Dedifferentiated amniotic fluid mesenchymal stem cell (primary cell): ENCODE data around the gene IGSF3.
"Not testable (repeated sequence)": the region's sequence is repeated elsewhere in the genome, so short reads cannot be mapped to it uniquely, and the experiment has no call there.

ENCODE experiments used
- DNase-seq: peaks from one replicate; pipeline ENCODE4 v3.0.0-alpha.2; 2016; ENCODE audit errors: extremely low spot score

IGSF3 gene

DNA sequence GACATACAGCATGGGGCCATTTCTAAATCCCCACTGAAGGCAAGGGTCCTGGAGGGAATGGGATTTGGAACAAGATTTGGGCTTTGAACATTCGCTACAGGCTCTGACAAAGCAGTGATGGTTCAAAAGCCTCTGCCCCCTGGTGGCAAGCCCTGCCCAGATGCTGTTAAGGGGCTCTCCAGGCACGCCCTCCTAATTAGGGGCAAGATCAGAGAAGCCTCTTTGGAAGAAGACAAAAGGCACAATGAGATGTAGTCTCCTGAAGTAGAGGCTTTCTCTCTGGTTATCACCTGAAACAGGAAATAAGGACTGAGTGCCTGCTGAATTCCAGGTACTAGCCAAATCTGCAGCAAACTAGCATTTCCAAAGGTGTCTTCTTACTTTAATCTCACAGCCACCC is 37.5 kb downstream of the IGSF3 start:
- not testable (repeated sequence) for DNase-seq

DNA sequence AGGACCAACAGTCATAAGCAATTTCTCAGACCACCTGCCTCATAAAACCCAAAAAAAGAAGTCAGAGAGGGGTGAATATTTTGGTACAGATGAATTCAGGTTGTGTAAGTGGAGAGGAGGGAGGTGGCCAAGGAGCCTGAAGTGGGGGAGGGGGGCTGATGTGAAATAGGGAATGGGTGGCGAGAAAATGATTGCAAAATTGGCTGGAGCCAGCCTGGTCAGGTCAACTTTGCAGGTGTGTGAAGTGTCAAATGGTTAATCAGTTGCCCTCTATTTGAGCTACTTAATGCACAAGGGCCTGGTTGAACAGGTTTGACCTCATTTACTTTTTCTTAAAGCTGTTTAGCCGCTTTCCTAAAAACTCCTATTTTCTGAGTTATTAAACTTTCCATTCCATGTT is 38.1 kb downstream of the IGSF3 start:
- DNase-seq: not testable (repeated sequence)

DNA sequence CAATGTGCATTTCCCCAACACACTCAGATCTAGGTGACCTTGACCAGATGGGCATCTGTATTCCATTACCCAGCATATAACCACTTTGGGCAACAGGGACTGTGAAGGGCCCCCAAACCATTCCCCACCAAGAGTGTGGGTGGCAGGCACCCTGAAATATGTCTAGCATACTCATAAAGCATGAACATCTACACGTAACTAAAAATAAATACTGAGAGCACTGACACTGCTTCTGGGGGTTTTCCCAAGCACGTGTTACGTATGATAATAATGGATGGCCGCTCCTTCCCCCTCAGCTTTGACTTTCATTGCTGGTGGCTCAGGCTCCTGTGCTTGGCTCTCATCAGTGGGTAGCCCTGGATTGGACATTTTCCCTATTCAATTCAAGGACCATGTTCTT is 39.1 kb downstream of the IGSF3 start:
- no peak for DNase-seq

DNA sequence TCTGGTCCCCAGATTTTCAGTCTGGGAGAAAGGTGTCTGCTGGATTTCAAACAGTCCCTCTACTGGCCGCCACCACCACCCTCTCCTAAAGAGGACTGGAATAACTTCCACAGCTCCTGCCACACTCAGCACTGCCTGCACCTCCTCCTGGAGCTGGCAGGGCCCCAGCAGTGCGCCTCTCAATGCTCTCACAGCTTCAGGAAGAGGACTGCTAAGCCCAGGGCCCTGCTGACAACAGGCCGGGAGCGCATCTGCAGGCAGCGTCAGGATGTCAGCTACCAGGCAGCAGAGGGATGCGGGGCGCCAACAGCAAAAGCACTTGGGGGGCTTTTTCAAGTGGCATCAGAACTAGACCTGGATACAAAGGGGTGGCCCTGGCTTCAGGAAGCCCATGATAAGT is 40.2 kb downstream of the IGSF3 start:
- not testable (repeated sequence) for DNase-seq

DNA sequence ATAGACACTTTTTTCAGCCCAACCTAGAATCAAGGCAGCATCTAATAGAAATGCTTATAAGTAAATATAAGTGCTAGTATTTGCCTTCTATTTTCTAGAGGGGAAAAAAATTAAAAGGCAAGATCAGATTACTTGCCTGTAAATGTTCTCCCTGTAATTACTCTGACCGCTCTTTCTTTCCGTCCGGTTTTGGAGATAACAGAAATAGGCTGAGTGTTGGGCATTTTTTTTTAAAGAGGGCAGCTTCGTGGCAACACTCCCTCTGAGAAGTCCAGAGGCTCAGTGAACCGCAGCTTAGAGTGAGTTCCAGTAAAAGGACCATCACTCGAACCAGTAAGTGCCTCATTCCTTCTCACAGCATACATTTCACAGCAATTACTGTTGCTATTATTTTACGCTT is 40.6 kb downstream of the IGSF3 start:
- not testable (repeated sequence) for DNase-seq

DNA sequence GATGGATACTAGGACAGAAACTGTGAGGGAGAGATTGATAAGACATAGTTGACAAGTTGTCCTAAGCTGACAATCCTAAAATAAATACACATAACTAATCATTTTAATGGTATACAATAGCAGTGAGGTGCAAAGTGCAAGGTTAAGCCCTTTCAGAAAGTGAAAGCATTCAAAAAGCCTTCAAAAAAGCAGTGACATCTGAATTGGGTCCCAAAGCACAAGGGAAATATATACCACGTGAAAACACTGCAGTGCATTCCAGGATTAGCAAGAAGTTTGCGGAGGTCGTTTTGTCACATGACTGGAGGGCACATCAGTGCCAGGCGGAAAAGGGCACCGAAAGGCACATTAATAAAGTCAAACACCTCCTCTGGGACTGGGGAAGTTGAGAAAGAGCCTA is 42.4 kb downstream of the IGSF3 start:
- not testable (repeated sequence) for DNase-seq

DNA sequence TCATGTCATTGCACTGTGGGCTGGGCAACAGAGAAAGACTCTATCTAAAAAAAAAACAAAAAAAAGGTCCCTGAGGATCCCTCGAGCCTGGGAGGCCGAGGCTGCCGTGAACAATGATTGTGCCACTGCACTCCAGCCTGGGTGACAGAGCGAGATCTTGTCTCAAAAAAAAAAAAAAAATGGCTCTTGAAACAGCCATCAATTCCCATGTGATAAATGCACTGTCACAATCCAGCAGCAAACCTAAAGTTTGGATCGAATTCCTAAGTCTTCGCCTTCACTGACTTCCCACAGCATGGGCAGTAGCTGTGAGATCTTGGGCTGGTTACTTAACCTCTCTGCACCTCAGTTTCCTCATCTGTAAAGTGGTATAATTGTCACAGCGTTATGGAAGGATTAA is 43.5 kb downstream of the IGSF3 start:
- DNase-seq: no peak

DNA sequence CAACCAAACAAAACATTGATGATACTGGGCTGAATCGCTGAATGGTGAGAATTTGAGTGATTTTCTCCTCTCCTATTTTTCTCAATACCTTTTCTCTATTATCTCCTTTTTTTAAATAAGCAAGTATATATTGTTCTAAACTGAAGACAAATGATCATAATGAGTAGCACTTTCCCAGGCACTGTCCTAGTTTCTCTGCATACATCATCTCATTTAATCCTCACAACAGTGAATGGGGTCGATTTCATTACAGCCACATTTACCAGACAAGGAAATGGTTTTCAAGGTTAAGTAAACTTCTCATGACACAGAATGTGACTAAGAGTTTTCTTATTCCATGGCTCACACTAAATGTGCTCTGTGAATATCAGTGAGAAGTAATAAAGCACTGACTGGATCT is 45.0 kb downstream of the IGSF3 start:
- DNase-seq: not testable (repeated sequence)

DNA sequence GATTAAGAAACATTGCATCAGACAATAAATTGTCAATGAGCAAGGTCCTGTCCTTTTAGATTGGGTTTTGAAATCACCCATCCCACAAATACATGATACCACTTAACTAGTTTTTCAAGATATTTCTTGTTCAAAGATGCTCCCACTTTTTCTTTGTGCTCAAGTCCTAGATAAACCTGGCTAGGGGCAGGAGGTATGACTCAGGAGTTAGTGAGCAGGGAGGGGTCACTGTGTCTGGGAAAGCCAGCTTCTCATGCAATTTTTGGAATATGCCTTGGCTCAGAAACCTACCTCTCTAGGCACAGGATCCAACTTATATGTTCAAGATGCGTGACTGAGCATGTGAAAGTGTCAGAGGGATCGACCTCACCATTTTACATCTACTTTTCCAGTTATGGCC is 45.8 kb downstream of the IGSF3 start:
- DNase-seq: not testable (repeated sequence)

DNA sequence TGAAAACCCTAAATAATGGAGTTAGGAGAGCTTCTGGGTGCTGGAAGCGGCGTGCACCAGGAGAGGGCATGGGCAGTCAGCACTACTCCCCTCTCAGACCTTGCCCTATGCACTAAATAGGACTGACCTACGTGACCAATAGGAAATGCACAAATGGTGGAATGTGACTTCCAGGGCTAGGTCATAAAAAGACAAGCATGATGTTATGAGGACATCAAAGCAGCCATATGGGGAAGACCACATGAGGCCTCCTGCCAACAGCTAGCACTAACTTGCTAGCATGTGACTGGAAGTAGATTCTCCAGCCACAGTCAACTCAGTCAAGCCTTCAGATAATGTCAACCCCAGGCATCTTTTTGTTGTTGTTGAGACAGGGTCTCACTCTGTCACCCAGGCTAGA is 47.1 kb downstream of the IGSF3 start:
- DNase-seq: not testable (repeated sequence)

DNA sequence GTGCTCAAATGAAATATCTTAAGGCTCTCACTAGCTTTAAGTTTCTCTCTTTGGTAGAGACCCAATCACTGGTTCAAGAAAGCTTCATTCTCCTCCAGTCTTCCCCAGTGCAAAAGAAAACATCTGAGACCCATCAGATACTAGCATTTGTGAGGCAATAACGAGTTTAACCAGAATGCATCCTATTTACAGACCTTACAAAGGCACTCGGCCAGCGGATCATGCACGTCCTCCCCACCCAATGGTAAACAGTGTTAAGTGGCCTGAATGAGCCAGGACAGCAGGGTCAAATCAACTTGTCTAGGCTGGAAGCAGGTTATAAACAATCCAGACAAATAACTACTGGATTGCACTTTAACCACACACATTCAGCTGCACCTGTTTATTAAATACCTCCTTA is 48.4 kb downstream of the IGSF3 start:
- not testable (repeated sequence) for DNase-seq

DNA sequence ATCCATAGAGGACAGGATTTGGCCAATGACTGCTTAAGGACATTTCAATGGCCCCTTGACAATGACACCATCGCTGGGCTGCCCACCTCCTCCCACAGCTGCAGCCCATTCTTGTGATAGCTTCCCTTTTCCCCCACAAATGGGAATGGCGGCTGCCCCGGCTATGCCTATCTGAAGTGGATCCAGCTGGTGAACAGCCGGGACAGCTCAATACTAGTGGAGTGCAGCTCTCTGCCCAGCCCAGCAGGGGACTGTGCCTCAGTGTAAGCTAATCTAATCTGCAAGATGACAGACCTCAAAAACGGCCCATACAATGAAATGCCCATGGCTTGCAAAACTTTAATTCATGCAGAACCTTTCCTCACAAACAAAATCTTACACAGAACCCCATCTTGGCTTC is 49.7 kb downstream of the IGSF3 start:
- DNase-seq: not testable (repeated sequence)

DNA sequence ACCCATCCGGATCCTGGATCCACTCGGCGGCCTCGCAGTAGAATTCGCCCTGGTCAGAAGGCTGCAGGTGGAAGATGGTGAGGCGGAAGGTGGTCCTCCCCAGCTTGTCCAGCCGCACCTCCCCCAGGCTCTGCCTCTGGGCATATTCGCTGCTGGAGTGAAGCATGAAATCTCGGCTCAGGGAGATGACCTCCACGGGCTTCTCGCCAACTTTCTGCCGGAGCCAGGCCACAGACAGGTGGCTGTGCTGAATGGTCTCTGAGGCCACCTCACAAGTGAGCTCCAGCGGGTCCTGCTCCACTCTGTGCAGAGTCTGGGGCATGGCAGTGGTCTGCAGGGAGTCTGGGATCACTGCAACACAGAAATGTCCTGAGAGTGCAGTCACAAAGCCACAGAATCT is 53.7 kb downstream of the IGSF3 start:
- DNase-seq: not testable (repeated sequence)

DNA sequence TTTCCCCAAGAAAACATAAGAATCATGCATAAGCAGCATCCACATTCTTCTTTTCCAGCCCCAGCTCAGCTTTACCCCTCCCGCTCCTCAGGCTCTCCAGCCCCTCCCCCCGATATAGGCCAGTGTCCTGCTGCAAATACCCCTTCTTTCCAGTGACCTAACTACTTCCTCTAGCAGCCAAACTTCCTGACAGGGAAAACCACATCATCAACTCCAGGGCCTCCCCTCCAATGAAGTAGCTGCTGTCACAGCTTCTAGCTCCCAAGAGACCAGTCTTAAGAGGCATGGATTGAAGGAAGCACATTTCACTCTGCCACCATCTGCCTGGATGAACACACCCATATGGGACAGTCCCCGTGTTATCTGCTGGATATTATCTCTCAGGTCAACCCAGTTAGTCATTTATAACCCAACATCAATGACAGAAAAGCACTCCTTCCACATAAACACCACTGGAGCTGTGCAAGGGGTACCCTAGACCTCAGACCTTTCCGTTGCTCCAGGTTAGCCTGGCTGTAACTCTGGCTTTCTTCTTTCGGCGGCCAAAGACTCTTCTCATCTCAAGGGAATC is 57.6 kb downstream of the IGSF3 start:
- DNase-seq: not testable (repeated sequence)

DNA sequence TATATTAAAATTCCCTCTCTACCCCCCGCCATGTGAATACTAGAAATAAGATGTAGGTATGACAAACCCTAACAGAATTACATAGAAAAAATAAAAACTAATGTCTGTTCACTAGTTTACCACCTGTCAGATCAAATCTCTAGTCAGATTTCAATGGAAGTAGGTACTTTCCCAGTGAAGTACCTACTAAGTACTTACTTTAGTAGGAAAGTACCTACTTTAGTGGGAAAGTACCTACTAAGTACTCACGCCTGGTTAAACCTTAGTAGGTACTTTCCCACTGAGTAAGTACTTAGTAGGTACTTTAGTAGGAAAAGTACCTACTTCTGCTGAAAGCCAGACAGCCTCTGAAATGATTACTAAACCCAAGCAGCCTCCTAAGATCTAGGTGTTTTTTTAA is 58.7 kb downstream of the IGSF3 start:
- not testable (repeated sequence) for DNase-seq

DNA sequence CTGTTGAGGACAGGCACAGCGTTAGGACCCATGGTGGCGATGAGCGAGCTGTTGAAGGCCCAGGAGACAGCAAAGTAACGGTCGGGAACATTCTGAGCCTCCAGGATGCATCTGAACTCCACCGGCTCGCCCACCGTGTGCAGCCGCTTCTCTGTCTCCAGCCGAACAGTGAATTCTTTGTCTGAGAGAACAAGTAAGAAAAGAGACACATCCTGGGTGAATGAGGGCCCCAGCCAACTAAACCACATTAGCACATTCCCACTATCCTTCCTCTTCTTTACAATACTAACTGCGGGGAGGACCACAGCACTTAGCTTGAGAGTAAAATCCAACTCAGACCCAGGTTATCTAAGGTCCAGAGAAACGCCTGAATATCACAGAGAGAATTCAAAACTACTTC is 59.4 kb downstream of the IGSF3 start:
- DNase-seq: not testable (repeated sequence)

DNA sequence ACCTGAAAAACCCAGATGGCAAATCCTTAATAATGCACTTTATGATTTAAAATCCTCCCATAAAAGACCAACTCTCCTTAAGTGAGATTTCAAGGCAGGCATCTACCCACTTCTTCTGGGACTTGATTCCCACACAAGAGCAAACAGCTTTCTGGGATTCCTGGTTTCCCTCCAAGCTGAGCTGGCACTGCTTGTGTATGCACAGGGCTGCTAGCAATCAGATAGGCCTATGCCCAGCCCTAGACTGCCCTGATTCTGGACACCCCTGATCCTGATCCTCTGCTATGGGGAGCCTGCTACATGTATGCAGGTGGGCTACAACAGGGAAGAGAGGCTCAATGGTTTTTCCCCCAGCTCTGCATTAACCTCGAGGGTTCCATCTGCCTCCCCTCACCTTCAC is 60.1 kb downstream of the IGSF3 start:
- not testable (repeated sequence) for DNase-seq

DNA sequence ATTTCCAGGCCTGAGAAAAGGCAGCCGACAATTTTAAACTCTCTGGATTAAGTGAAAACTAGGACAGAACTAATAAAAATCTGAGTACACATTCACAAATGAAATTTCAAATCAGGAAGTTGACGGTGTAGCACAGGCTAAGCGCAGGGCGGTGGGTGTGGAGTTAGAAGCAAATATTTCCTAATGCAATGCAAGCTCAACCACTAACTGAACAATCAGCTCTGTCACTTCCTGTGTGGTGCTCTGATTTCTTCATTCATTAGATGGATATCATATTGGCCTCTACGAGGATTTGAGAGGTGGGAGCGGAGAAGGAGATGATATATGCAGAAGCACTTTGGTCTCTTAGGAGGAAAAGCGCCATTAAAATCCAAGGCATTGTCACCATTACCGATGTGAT is 61.5 kb downstream of the IGSF3 start:
- not testable (repeated sequence) for DNase-seq

DNA sequence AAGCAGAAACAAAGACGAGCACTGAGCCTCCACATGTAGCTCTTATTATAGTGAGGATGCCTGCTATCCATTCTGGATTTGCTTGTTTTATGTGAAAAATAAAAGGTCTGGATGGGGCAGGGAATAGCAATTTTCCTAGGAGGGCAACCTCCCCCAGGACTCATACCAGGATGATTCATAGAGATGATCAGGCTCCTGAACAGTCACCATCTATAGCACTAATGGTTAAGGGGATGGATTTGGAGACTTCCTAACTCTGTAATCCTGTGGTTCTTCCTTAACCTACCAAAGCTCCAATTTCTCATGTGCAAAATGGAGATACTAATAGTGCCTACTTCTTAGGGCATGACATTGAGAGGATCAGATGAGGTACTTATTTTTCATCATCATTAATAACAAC is 62.2 kb downstream of the IGSF3 start:
- no peak for DNase-seq

DNA sequence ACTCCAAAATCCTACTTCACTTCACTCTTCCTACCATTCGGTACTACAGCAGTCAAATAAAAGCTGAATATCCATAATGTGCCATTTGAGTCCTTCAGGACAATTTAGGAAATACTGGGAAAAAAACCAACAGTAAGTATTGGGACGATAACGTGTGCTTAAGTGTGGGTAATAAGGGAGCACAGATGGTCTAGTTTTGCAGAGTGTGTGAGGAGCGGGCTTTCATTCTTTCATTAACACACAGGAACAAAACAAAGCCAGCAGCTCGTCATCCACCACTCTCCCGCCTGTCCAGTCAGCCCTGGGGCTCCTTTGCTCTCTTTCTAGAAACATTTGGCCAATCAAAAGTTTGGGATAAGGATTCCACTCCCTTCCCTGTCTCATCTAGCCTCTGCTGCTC is 63.1 kb downstream of the IGSF3 start:
- DNase-seq: not testable (repeated sequence)

DNA sequence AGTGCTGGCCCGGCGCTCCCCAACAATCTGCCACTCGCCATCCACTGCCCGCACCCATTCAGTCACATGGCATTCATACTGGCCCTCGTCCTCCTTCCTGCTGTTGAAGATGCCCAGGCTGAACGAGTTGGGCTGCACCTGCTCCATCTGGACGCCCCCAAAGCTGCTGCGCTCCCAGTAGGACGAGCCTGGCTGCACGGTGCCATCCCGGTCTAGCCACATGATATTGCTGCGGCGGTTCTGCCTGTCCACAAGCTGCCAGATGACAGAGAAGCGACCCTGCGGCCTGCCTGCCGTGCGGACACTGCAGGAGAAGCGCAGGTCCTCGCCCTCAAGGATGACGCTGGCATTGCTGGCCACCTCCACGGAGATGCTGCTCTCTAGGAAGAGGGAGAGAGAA is 63.9 kb downstream of the IGSF3 start:
- DNase-seq: not testable (repeated sequence)

DNA sequence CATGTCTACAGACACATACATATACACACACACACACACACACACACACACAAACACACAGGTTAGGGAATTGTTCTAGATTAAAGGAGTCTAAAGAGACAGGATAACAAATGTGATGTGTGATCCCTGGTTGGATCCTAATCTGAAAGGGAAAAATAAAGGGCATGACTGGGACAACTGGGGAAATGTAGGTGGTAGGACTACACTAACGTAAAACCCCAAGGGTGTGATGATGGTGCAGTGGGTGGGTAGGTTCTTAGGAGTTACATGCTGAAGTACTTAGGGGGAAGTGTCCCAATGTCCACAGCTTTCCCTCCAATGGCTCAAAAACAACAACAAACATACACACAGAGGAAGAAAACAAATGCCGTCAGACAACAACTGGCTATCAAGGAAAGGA is 68.2 kb downstream of the IGSF3 start:
- not testable (repeated sequence) for DNase-seq

DNA sequence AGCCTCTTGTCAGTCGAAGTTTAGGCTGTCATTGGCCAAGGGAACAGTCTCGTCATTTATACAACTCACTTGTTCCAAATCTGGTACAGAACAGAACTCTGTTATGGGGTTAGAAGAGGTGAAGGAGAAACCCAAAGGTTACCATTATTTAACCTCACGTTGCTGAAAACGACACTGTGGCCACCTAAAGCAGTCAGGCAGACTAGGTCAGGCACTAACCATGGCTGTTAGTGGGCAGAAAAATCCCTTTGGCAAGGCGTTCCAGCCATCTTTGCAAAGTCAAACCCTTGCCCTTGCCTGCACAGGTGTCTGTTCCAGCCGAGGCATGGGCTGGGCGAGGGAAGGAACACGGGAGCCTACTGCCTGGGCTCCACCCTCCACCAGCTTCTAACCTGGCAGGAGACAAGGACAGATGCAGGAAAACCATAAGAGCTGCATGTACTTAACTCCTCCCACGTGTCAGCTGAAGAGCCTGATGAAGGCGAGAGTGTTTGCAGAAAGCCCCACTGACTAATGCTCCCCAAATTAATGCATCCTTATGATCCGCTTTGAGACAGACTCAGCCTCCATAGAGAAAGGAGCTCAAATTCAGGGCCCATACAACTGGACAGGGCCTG is 69.0 kb downstream of the IGSF3 start:
- DNase-seq: not testable (repeated sequence)

DNA sequence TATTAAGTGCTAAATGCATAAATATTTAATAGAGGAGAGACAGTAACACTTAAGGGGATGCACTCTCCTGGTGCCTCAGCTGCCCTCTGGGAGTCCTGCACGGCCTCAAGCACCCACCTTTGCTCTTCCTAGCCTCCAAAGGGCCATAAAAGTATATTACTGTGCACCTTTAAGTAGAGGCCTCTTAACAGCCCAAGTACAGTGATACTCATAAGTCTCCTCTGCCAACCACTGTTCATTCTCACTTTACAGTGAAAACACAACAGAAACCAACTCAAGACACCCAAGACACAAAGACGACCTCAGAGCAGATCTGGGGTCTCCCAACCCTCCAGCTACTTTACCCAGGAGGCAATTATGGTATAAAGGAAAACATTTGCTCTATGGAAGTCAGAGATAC is 70.1 kb downstream of the IGSF3 start:
- not testable (repeated sequence) for DNase-seq
